Stimulated activated CD4-positive, alpha-beta T cell treated with anti-CD3 and anti-CD28 coated beads, Interleukin-4, amount 100 ng/mL, for 4 hours (primary cell): ENCODE measurements around the gene A1BG.
"Not testable (repeated sequence)": the region's sequence is repeated elsewhere in the genome, so short reads cannot be mapped to it uniquely, and the experiment has no call there.

Experiments
- DNase-seq, 2 experiments: peaks; one replicate each; pipeline ENCODE4 v3.0.0-alpha.2; 2020

The A1BG gene

GRCh38 chr19:58385891-58386575, 32.7 kb upstream of the A1BG start:
- peak; percentile 29 to 37 for DNase-seq

- DNase-seq = no peak
Observed at GRCh38 chr19:58385313-58385890, 32.1 kb upstream of the A1BG start.

GRCh38 chr19:58382997-58383603, 29.8 kb upstream of the A1BG start:
- no peak for DNase-seq

- DNase-seq = no peak
Observed at GRCh38 chr19:58381460-58382212, 28.3 kb upstream of the A1BG start.

- peak; percentile 93 to 99 for DNase-seq
Observed at GRCh38 chr19:58380662-58381459, 27.6 kb upstream of the A1BG start, which contains the start of gene ZNF837. Gene ZNF837 (minus strand): TSS chr19:58381030. CDS start chr19:58369332, 11,698 bp downstream.

GRCh38 chr19:58380037-58380661, 26.9 kb upstream of the A1BG start:
- DNase-seq = no peak

- DNase-seq = no peak
Observed at GRCh38 chr19:58379246-58379645, 26.0 kb upstream of the A1BG start.

GRCh38 chr19:58376724-58377123, 23.4 kb upstream of the A1BG start:
- DNase-seq = not testable (repeated sequence)

- no peak for DNase-seq
Observed at GRCh38 chr19:58374200-58374599, 20.9 kb upstream of the A1BG start.

- no peak for DNase-seq
Observed at GRCh38 chr19:58372311-58373133, 19.2 kb upstream of the A1BG start.

GRCh38 chr19:58368561-58369360, 15.5 kb upstream of the A1BG start:
- no peak for DNase-seq

GRCh38 chr19:58367698-58368454, 14.6 kb upstream of the A1BG start:
- DNase-seq = no peak

GRCh38 chr19:58366585-58367430, 13.5 kb upstream of the A1BG start:
- no peak for DNase-seq

- no peak for DNase-seq
Observed at GRCh38 chr19:58364146-58364545, 10.9 kb upstream of the A1BG start.

GRCh38 chr19:58362272-58362994, 9.1 kb upstream of the A1BG start, which contains the start of gene ZNF497:
Gene ZNF497 (minus strand): TSS chr19:58362751. CDS start chr19:58357635, 5,116 bp downstream.
- peak; percentile 95 to 97 for DNase-seq

- peak; percentile 42 for DNase-seq
Observed at GRCh38 chr19:58361900-58362271, 8.6 kb upstream of the A1BG start.

GRCh38 chr19:58357481-58358145, 4.3 kb upstream of the A1BG start:
- DNase-seq = no peak
